SK-N-SH (cell line): Measurements from ENCODE around the gene CNOT11. TPM values are rescaled to one million over a fixed set of nuclear protein-coding genes. Genes with fewer than 3 reads are reported as not detected.

Experiments
- CTCF ChIA-PET: fragments of 300-600, 350-600 bp; formaldehyde crosslinking; extraction: SDS; loops from one replicate; lab custom pipeline; 2021; lab: Yijun Ruan, JAX
- POLR2A ChIA-PET: fragments of 350-600 bp; sonication (Branson Sonifier 250); formaldehyde crosslinking; extraction: SDS; loops from one replicate; lab custom pipeline; 2020; ENCODE audit warnings: antibody characterized with exemption, inconsistent platforms; lab: Yijun Ruan, JAX
- DNase-seq: peaks from one replicate; pipeline ENCODE4 v3.0.0; 2012
- H2AFZ ChIP-seq: fragments of 200-600 bp; sonication (generic); 2 replicates; pipeline ENCODE4 v1.8.1; 2016; ENCODE audit warnings: antibody characterized with exemption, mild to moderate bottlenecking, low read depth
- H3F3A ChIP-seq: fragments of 200-600 bp; sonication (generic); replicated peaks from 2 replicates; pipeline ENCODE3; 2016; ENCODE audit warnings: antibody characterized with exemption, mild to moderate bottlenecking; ENCODE audit not compliant: insufficient read depth
- H3K27ac ChIP-seq, 2 experiments: fragments of 200-500 bp in 1 of 2; fragments of 200-600 bp in 1 of 2; sonication (Bioruptor generic) in 1 of 2; sonication (generic), shearing (Covaris generic) in 1 of 2; 2 replicates each; pipeline versions ENCODE4 v1.5.1 to v1.6.1; 2014 to 2016; ENCODE audit warnings: low read depth in 2 of 2, inconsistent platforms in 1 of 2, low read length in 1 of 2, mild to moderate bottlenecking in 1 of 2, mixed read lengths in 1 of 2
- H3K27me3 ChIP-seq: fragments of 200-600 bp; sonication (generic), shearing (Covaris generic); 2 replicates; pipeline ENCODE4 v1.6.1; 2016; ENCODE audit warnings: mixed run types; ENCODE audit not compliant: insufficient read depth
- H3K36me3 ChIP-seq, 2 experiments: fragments of 200-500 bp in 1 of 2; fragments of 200-600 bp in 1 of 2; sonication (Bioruptor generic) in 1 of 2; sonication (generic) in 1 of 2; replicated peaks in 1 of 2; 2 replicates each; pipeline versions ENCODE3 to v1.5.1; 2014 to 2016; ENCODE audit warnings: low read length in 1 of 2, mild to moderate bottlenecking in 1 of 2; ENCODE audit not compliant: insufficient read depth in 2 of 2, control insufficient read depth in 1 of 2
- H3K4me1 ChIP-seq, 2 experiments: fragments of 200-500 bp in 1 of 2; fragments of 200-600 bp in 1 of 2; sonication (Bioruptor generic) in 1 of 2; sonication (generic), shearing (Covaris generic) in 1 of 2; 2 replicates each; pipeline versions ENCODE4 v1.5.1 to v1.6.1; 2014 to 2016; ENCODE audit warnings: low read depth in 1 of 2, low read length in 1 of 2, mixed run types in 1 of 2; ENCODE audit not compliant: insufficient read depth in 2 of 2, control insufficient read depth in 1 of 2
- H3K4me2 ChIP-seq: fragments of 200-600 bp; sonication (generic), shearing (Covaris generic); 2 replicates; pipeline ENCODE4 v1.6.1; 2017; ENCODE audit warnings: mixed run types
- H3K4me3 ChIP-seq, 2 experiments: fragments of 200-500 bp in 1 of 2; fragments of 200-600 bp in 1 of 2; sonication (Bioruptor generic) in 1 of 2; sonication (generic), shearing (Covaris generic) in 1 of 2; 2 replicates each; pipeline versions ENCODE4 v1.5.1 to v1.8.1; 2014 to 2016; ENCODE audit warnings: low read depth in 2 of 2, inconsistent platforms in 1 of 2, low read length in 1 of 2, mild to moderate bottlenecking in 1 of 2, mixed read lengths in 1 of 2, moderate library complexity in 1 of 2
- H3K79me2 ChIP-seq: fragments of 200-600 bp; sonication (generic); 2 replicates; pipeline ENCODE4 v1.8.1; 2017; ENCODE audit warnings: mild to moderate bottlenecking; ENCODE audit not compliant: insufficient read depth
- H3K9ac ChIP-seq: fragments of 200-600 bp; sonication (generic); 2 replicates; pipeline ENCODE4 v1.6.1; 2017; ENCODE audit warnings: mixed run types
- H3K9me2 ChIP-seq: fragments of 200-600 bp; sonication (generic); 2 replicates; pipeline ENCODE4 v1.6.1; 2017; ENCODE audit warnings: mixed run types
- H3K9me3 ChIP-seq: fragments of 200-600 bp; sonication (generic); 2 replicates; pipeline ENCODE4 v1.6.1; 2017; ENCODE audit warnings: mixed run types, mild to moderate bottlenecking, moderate library complexity
- H4K20me1 ChIP-seq: fragments of 200-600 bp; sonication (generic); 2 replicates; pipeline ENCODE4 v1.6.1; 2017; ENCODE audit warnings: mild to moderate bottlenecking, mixed run types; ENCODE audit not compliant: insufficient read depth
- ELF1 ChIP-seq: IDR thresholded peaks from 2 replicates; pipeline ENCODE4 v1.4.0; 2012
- EP300 ChIP-seq, 2 experiments: IDR thresholded peaks; 2 replicates each; pipeline versions ENCODE4 v1.4.0 to v1.6.1; 2012; ENCODE audit warnings: borderline replicate concordance in 1 of 2, low read depth in 1 of 2, low read length in 1 of 2
- FOXJ3 ChIP-seq: sonication (generic); formaldehyde crosslinking; IDR thresholded peaks from 2 replicates; pipeline ENCODE4 v1.5.1; 2020; ENCODE audit warnings: mild to moderate bottlenecking, missing genetic modification reagents
- FOXM1 ChIP-seq: IDR thresholded peaks from 2 replicates; pipeline ENCODE4 v1.4.0; 2012; ENCODE audit warnings: low read depth, mild to moderate bottlenecking
- GABPA ChIP-seq: IDR thresholded peaks from 2 replicates; pipeline ENCODE4 v1.4.0; 2012; ENCODE audit warnings: low read depth, mild to moderate bottlenecking
- JUND ChIP-seq: IDR thresholded peaks from 2 replicates; pipeline ENCODE4 v1.4.0; 2012
- NFIC ChIP-seq: IDR thresholded peaks from 2 replicates; pipeline ENCODE4 v1.4.0; 2012; ENCODE audit warnings: borderline replicate concordance
- RCOR1 ChIP-seq: fragments of 150-350 bp; IDR thresholded peaks from 2 replicates; pipeline ENCODE4 v1.6.1; 2017; ENCODE audit warnings: antibody characterized with exemption, low read length
- RFX5 ChIP-seq: IDR thresholded peaks from 2 replicates; pipeline ENCODE4 v1.6.1; 2012; ENCODE audit warnings: mild to moderate bottlenecking, improper control_type of control experiment, low read length
- SMC3 ChIP-seq: IDR thresholded peaks from 2 replicates; pipeline ENCODE4 v1.6.1; 2012; ENCODE audit warnings: low read depth, low read length, improper control_type of control experiment
- TCF12 ChIP-seq: IDR thresholded peaks from 2 replicates; pipeline ENCODE4 v1.4.0; 2012
- YY1 ChIP-seq: IDR thresholded peaks from 2 replicates; pipeline ENCODE4 v1.4.0; 2012; ENCODE audit warnings: low read depth, mild to moderate bottlenecking
- WGBS: methylation state at CpG from one replicate; pipeline ENCODE4 v1.1.6; 2017; ENCODE audit warnings: low lambda C conversion rate; 5-methylcytosine and 5-hydroxymethylcytosine counted together
- polyA plus RNA-seq, 3 experiments: library from polyadenylated mRNA; depleted of rRNA; stranded (reverse); fragments of >200 nt; gene quantifications; 2 replicates each; pipeline ENCODE4 v1.2.3, GENCODE V29; 2012
- TF ChIP-seq, protein P1 (sequence below): fragments of 200-600 bp; sonication (generic); IDR thresholded peaks from 2 replicates; pipeline ENCODE4 v1.6.1; 2017; ENCODE audit warnings: antibody characterized with exemption, mild to moderate bottlenecking, moderate library complexity
- TF ChIP-seq, protein P2 (sequence below): IDR thresholded peaks from 2 replicates; pipeline ENCODE4 v1.4.0; 2012; ENCODE audit warnings: low read depth, borderline replicate concordance
- TF ChIP-seq, protein P3 (sequence below): fragments of 150-350 bp; IDR thresholded peaks from 2 replicates; pipeline ENCODE4 v1.6.1; 2017; ENCODE audit warnings: antibody characterized with exemption, low read length, low read depth, borderline replicate concordance
- TF ChIP-seq, protein P4 (sequence below): IDR thresholded peaks from 2 replicates; pipeline ENCODE4 v1.4.0; 2012; ENCODE audit warnings: low read depth
- TF ChIP-seq, protein P5 (sequence below): IDR thresholded peaks from 2 replicates; pipeline ENCODE4; 2012
- TF ChIP-seq, protein P6 (sequence below): IDR thresholded peaks from 2 replicates; pipeline ENCODE4 v1.4.0; 2012; ENCODE audit warnings: low read depth, borderline replicate concordance

Gene CNOT11
- polyA plus RNA-seq, 1 of the 3 experiments (the other 2 are of a cell fraction): 38.4 TPM

DNA sequence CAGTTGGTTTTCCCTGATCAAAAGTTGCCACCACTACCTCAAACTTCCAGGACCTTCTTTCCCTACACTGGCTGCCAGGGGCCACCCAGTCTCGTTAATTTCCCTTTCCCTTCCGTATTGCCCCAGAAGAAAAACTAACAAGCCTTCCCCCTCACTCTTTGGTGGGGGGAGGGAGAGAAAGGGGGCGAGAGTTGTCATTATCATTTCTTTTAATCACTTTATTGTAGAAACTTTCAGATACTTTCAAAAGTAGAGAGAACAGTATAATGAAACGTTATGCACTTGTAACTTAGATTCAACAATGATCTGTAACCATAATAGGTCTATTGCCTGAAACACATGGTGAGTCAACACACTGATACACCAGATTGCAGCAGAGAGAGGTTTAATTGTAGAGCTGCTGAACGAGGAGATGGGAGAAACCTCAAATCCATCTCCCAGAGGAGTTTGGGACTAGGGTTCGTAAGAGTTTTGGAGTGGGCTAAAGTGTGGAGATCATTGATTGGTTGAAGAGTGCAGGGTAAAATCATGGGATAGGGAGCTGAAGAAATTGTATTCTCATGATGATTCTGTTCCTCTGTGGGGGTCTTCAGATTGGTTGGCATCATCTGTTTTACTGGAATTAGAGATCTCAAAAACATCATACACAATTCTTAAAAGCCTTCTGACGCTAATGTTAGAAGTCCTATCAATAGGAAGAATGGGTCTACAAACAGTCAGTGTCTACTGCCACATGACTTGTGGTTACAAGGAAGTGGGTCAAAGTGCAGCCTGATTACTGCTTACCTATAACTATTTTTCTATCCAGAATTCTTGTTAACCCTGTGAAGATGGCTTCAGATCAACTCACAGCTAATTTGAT lies 58.4 kb downstream of the CNOT11 start:
- peaks cover 24% of the 10 kb centered on the region for H3K79me2 ChIP-seq
- H3K4me3 ChIP-seq: no peak overlapping the region
- H3F3A ChIP-seq: peaks cover 6% of the 10 kb centered on the region
- H3K4me1 ChIP-seq: peaks cover 2 to 21% of the 10 kb centered on the region in 2 experiments; a peak in 3 of 4 replicates
- 0 out of 2 replicates have a peak, but pooled peaks cover 7% of the 10 kb centered on the region for H3K27me3 ChIP-seq
- H3K9me3 ChIP-seq: no peaks in the 10 kb centered on the region
- ChIA-PET POLR2A (no interaction called here), CTCF (no interaction called here)
- no peak overlapping the region for H3K4me2 ChIP-seq
- H3K36me3 ChIP-seq: no peaks in the 10 kb centered on the region
- H2AFZ ChIP-seq: no peak overlapping the region
- TF ChIP-seq, protein P1, sequence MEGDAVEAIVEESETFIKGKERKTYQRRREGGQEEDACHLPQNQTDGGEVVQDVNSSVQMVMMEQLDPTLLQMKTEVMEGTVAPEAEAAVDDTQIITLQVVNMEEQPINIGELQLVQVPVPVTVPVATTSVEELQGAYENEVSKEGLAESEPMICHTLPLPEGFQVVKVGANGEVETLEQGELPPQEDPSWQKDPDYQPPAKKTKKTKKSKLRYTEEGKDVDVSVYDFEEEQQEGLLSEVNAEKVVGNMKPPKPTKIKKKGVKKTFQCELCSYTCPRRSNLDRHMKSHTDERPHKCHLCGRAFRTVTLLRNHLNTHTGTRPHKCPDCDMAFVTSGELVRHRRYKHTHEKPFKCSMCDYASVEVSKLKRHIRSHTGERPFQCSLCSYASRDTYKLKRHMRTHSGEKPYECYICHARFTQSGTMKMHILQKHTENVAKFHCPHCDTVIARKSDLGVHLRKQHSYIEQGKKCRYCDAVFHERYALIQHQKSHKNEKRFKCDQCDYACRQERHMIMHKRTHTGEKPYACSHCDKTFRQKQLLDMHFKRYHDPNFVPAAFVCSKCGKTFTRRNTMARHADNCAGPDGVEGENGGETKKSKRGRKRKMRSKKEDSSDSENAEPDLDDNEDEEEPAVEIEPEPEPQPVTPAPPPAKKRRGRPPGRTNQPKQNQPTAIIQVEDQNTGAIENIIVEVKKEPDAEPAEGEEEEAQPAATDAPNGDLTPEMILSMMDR: no peak
- TF ChIP-seq, protein P2, sequence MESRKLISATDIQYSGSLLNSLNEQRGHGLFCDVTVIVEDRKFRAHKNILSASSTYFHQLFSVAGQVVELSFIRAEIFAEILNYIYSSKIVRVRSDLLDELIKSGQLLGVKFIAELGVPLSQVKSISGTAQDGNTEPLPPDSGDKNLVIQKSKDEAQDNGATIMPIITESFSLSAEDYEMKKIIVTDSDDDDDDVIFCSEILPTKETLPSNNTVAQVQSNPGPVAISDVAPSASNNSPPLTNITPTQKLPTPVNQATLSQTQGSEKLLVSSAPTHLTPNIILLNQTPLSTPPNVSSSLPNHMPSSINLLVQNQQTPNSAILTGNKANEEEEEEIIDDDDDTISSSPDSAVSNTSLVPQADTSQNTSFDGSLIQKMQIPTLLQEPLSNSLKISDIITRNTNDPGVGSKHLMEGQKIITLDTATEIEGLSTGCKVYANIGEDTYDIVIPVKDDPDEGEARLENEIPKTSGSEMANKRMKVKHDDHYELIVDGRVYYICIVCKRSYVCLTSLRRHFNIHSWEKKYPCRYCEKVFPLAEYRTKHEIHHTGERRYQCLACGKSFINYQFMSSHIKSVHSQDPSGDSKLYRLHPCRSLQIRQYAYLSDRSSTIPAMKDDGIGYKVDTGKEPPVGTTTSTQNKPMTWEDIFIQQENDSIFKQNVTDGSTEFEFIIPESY: no peak
- TF ChIP-seq, protein P3, sequence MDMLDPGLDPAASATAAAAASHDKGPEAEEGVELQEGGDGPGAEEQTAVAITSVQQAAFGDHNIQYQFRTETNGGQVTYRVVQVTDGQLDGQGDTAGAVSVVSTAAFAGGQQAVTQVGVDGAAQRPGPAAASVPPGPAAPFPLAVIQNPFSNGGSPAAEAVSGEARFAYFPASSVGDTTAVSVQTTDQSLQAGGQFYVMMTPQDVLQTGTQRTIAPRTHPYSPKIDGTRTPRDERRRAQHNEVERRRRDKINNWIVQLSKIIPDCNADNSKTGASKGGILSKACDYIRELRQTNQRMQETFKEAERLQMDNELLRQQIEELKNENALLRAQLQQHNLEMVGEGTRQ: no peak
- TF ChIP-seq, protein P4, sequence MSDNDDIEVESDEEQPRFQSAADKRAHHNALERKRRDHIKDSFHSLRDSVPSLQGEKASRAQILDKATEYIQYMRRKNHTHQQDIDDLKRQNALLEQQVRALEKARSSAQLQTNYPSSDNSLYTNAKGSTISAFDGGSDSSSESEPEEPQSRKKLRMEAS: no peak
- no peak for TF ChIP-seq ELF1
- TF ChIP-seq EP300 (IDR thresholded peaks at IDR 0.05; ENCODE audit: borderline replicate concordance in 1 of 2, low read depth in 1 of 2, low read length in 1 of 2): no peak
- no peak for TF ChIP-seq FOXM1
- H3K27ac ChIP-seq: no peak overlapping the region
- WGBS: 80% methylated on average over 7 of the region's 7 CpGs
- H4K20me1 ChIP-seq: peaks cover 13% of the 10 kb centered on the region
- H3K9ac ChIP-seq: no peak overlapping the region
- DNase-seq: no peak
- no peaks in the 10 kb centered on the region for H3K9me2 ChIP-seq

DNA sequence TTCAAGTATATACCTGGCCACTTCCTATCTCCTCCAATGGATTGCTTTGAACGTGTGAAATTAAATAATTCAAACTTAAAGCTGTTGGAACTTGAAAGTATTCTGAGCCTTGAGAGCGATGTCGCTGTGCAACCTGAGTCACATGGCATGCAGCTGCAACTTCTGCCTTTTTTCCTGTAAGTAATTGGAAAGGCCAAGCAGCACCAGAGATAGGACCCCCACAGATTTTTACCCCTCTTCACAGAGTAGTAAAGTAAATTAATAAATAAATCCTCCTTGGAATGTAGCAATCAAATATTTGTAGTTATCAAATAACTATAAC lies 59.0 kb downstream of the CNOT11 start:
- no peak overlapping the region for H3K4me2 ChIP-seq
- ChIA-PET POLR2A (no interaction called here), CTCF (no interaction called here)
- DNase-seq: no peak
- H3K9me3 ChIP-seq: no peaks in the 10 kb centered on the region
- H2AFZ ChIP-seq: no peak overlapping the region
- H3K4me3 ChIP-seq: no peak overlapping the region
- H4K20me1 ChIP-seq: peaks cover 7% of the 10 kb centered on the region
- H3F3A ChIP-seq: peaks cover under 1% of the 10 kb centered on the region
- no peaks in the 10 kb centered on the region for H3K9me2 ChIP-seq
- H3K27me3 ChIP-seq: 0 out of 2 replicates have a peak, but pooled peaks cover 7% of the 10 kb centered on the region
- H3K9ac ChIP-seq: no peak overlapping the region
- H3K79me2 ChIP-seq: peaks cover 18% of the 10 kb centered on the region
- 80% methylated on average over 3 of the region's 3 CpGs for WGBS
- H3K36me3 ChIP-seq: no peaks in the 10 kb centered on the region
- peaks cover 0 to 15% of the 10 kb centered on the region in 2 experiments; a peak in 2 of 4 replicates for H3K4me1 ChIP-seq
- no peak overlapping the region for H3K27ac ChIP-seq
- TF ChIP-seq EP300 (IDR thresholded peaks at IDR 0.05; ENCODE audit: borderline replicate concordance in 1 of 2, low read depth in 1 of 2, low read length in 1 of 2) (no peak), GABPA (no peak), JUND (no peak), YY1 (no peak), TCF12 (no peak), NFIC (no peak), SMC3 (no peak), RFX5 (no peak), ELF1 (no peak), FOXJ3 (CRISPR knock-in tag) (no peak), RCOR1 (no peak)
- TF ChIP-seq, protein P5, sequence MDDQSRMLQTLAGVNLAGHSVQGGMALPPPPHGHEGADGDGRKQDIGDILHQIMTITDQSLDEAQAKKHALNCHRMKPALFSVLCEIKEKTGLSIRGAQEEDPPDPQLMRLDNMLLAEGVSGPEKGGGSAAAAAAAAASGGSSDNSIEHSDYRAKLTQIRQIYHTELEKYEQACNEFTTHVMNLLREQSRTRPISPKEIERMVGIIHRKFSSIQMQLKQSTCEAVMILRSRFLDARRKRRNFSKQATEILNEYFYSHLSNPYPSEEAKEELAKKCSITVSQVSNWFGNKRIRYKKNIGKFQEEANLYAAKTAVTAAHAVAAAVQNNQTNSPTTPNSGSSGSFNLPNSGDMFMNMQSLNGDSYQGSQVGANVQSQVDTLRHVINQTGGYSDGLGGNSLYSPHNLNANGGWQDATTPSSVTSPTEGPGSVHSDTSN: no peak
- TF ChIP-seq, protein P3: no peak
- TF ChIP-seq, protein P4: no peak
- TF ChIP-seq, protein P6, sequence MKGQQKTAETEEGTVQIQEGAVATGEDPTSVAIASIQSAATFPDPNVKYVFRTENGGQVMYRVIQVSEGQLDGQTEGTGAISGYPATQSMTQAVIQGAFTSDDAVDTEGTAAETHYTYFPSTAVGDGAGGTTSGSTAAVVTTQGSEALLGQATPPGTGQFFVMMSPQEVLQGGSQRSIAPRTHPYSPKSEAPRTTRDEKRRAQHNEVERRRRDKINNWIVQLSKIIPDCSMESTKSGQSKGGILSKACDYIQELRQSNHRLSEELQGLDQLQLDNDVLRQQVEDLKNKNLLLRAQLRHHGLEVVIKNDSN: no peak
